Transverse colon (tissue), 3 donors: ENCODE results near the gene ADK.

ENCODE experiments used
- CTCF ChIP-seq, 5 experiments: fragments of 200-600 bp in 3 of 5; fragments of 450-650 bp in 2 of 5; sonication (generic) in 3 of 5; IDR thresholded peaks; 1 replicate in 2 of 5; 2 replicates in 3 of 5; pipeline ENCODE4 v1.5.1; 2016 to 2017; ENCODE audit warnings: antibody characterized with exemption in 5 of 5, inconsistent platforms in 3 of 5, mild to moderate bottlenecking in 2 of 5, moderate library complexity in 1 of 5
- EP300 ChIP-seq: sonication (generic); formaldehyde crosslinking; IDR thresholded peaks from one replicate; pipeline ENCODE4 v1.6.1; 2017; ENCODE audit warnings: antibody characterized with exemption, low read depth
- POLR2A ChIP-seq: fragments of 450-650 bp; IDR thresholded peaks from one replicate; pipeline ENCODE4 v1.6.1; 2016; ENCODE audit warnings: antibody characterized with exemption, mild to moderate bottlenecking, moderate library complexity

- no peak for TF ChIP-seq CTCF (IDR thresholded peaks at IDR 0.05)
- no peak for TF ChIP-seq EP300
- TF ChIP-seq POLR2A: no peak
Observed at GRCh38 chr10:74199315-74199714, 48.3 kb downstream of the ADK start.
